Ovary (tissue), 3 donors: ENCODE measurements around the gene GALNT15.

Experiments used
- EP300 ChIP-seq: sonication (generic); formaldehyde crosslinking; IDR thresholded peaks from one replicate; pipeline ENCODE4 v1.6.1; 2017; ENCODE audit warnings: antibody characterized with exemption
- POLR2A ChIP-seq: fragments of 450-650 bp; IDR thresholded peaks from one replicate; pipeline ENCODE4 v1.6.1; 2017; ENCODE audit warnings: antibody characterized with exemption, mild to moderate bottlenecking, moderate library complexity
- TF ChIP-seq, protein P1 (sequence below), 3 donors: fragments of 450-650 bp in 2 of 3; fragments of 200-600 bp in 1 of 3; IDR thresholded peaks; one replicate each; pipeline versions ENCODE4 v1.5.1 to v1.8.0; 2016 to 2022; ENCODE audit warnings: antibody characterized with exemption in 3 of 3, mild to moderate bottlenecking in 1 of 3
- donor health status: DM: no; HTN: no; CAD: no.

DNA sequence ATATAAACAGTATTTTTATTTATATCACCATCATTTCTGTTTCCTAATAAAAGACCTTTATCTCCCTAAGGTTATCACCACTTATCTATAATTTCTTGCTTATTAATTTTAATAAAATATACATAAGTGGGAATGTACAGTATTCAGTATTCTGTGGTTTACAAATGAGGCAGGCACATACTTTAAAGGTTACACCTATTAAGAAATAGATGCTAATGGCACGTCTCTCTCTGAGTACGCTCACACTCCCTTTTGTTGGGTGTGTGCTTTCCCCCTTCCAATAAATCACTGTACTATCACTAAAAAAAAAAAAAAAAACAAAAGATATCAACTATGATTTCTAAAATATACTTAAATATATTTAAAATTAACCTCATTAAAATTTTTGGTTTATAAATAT is 99.4 kb downstream of the GALNT15 start:
- TF ChIP-seq, protein P1, sequence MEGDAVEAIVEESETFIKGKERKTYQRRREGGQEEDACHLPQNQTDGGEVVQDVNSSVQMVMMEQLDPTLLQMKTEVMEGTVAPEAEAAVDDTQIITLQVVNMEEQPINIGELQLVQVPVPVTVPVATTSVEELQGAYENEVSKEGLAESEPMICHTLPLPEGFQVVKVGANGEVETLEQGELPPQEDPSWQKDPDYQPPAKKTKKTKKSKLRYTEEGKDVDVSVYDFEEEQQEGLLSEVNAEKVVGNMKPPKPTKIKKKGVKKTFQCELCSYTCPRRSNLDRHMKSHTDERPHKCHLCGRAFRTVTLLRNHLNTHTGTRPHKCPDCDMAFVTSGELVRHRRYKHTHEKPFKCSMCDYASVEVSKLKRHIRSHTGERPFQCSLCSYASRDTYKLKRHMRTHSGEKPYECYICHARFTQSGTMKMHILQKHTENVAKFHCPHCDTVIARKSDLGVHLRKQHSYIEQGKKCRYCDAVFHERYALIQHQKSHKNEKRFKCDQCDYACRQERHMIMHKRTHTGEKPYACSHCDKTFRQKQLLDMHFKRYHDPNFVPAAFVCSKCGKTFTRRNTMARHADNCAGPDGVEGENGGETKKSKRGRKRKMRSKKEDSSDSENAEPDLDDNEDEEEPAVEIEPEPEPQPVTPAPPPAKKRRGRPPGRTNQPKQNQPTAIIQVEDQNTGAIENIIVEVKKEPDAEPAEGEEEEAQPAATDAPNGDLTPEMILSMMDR (IDR thresholded peaks at IDR 0.05) = no peak
- TF ChIP-seq EP300 (no peak), POLR2A (no peak)
